ENCODE data around the gene ABI1. TPM values are rescaled to one million over a fixed set of nuclear protein-coding genes. Genes with fewer than 3 reads are reported as not detected.

ABI1 gene
- total and polyA plus RNA-seq, 2 of the 4 experiments (the other 2 are of a cell fraction) = 49.6 to 71.3 TPM

DNA sequence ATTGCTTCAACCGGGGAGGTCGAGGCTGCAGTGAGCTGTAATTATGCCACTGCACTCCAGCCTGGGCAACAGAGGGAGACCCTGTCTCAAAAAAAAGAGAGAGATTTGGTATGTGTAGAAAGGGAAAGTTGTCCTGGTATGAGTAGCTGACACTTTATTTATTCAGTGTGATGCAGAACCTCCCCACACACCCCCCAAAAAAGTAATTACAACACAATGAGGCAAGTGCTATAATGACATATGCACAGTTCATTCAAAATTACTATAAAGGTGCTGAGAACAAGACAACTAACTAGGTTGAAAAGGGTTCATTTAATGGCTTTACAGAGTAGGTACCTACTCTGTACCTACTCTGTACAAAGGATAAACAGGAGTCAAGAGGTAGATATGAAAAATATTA lies 83.1 kb downstream of the ABI1 start:
- H3K56ac ChIP-seq (ENCODE audit: extremely low read depth, insufficient read depth, low read length) = no peak overlapping the region
- no peaks in the 10 kb centered on the region for H3K27me3 ChIP-seq (ENCODE audit: control insufficient read depth, insufficient read depth, low read length)
- ChIA-PET POLR2A (ENCODE audit: unreplicated experiment) (no interaction called here), CTCF (no interaction called here)
- no peak for ATAC-seq (ENCODE audit: low read depth)
- H3K9me3 ChIP-seq (ENCODE audit: control insufficient read depth, insufficient read depth, low read length) = no peaks in the 10 kb centered on the region
- H3K79me1 ChIP-seq (ENCODE audit: low read depth in 1 of 2, low read length in 2 of 2) = peaks cover 30 to 70% of the 10 kb centered on the region in 2 experiments
- no peak for TF ChIP-seq NFE2L2 (IDR thresholded peaks at IDR 0.05; ENCODE audit: low read depth, low read length)
- TF ChIP-seq MXI1 (IDR thresholded peaks at IDR 0.05; ENCODE audit: borderline replicate concordance, low read depth, low read length) = no peak
- TF ChIP-seq, protein P1, sequence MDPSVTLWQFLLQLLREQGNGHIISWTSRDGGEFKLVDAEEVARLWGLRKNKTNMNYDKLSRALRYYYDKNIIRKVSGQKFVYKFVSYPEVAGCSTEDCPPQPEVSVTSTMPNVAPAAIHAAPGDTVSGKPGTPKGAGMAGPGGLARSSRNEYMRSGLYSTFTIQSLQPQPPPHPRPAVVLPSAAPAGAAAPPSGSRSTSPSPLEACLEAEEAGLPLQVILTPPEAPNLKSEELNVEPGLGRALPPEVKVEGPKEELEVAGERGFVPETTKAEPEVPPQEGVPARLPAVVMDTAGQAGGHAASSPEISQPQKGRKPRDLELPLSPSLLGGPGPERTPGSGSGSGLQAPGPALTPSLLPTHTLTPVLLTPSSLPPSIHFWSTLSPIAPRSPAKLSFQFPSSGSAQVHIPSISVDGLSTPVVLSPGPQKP (IDR thresholded peaks at IDR 0.05; ENCODE audit: borderline replicate concordance, low read depth, low read length) = no peak
- no peak for TF ChIP-seq CHD1 (IDR thresholded peaks at IDR 0.05; ENCODE audit: low read depth, low read length)
- no peak for TF ChIP-seq POLR2A (IDR thresholded peaks at IDR 0.05; ENCODE audit: low read depth, low read length)
- no peak for TF ChIP-seq RAD21 (IDR thresholded peaks at IDR 0.05; ENCODE audit: low read length)
- no peak for TF ChIP-seq BHLHE40 (IDR thresholded peaks at IDR 0.05; ENCODE audit: low read depth, low read length)
- TF ChIP-seq CEBPB (IDR thresholded peaks at IDR 0.05; ENCODE audit: low read depth, low read length) = no peak
- TF ChIP-seq FOS (IDR thresholded peaks at IDR 0.05; ENCODE audit: low read depth, low read length) = no peak
- TF ChIP-seq, protein P2, sequence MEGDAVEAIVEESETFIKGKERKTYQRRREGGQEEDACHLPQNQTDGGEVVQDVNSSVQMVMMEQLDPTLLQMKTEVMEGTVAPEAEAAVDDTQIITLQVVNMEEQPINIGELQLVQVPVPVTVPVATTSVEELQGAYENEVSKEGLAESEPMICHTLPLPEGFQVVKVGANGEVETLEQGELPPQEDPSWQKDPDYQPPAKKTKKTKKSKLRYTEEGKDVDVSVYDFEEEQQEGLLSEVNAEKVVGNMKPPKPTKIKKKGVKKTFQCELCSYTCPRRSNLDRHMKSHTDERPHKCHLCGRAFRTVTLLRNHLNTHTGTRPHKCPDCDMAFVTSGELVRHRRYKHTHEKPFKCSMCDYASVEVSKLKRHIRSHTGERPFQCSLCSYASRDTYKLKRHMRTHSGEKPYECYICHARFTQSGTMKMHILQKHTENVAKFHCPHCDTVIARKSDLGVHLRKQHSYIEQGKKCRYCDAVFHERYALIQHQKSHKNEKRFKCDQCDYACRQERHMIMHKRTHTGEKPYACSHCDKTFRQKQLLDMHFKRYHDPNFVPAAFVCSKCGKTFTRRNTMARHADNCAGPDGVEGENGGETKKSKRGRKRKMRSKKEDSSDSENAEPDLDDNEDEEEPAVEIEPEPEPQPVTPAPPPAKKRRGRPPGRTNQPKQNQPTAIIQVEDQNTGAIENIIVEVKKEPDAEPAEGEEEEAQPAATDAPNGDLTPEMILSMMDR (conservative IDR thresholded peaks at IDR 0.05; ENCODE audit: low read depth, low read length) = no peak
- TF ChIP-seq RFX5 (IDR thresholded peaks at IDR 0.05; ENCODE audit: low read depth, low read length) = no peak
- TF ChIP-seq MAZ (IDR thresholded peaks at IDR 0.05; ENCODE audit: borderline replicate concordance, low read depth, low read length) = no peak
- TF ChIP-seq MAFK (IDR thresholded peaks at IDR 0.05; ENCODE audit: low read depth, low read length) = no peak
- TF ChIP-seq RCOR1 (IDR thresholded peaks at IDR 0.05; ENCODE audit: insufficient replicate concordance, low read length) = no peak
- TF ChIP-seq, protein P3, sequence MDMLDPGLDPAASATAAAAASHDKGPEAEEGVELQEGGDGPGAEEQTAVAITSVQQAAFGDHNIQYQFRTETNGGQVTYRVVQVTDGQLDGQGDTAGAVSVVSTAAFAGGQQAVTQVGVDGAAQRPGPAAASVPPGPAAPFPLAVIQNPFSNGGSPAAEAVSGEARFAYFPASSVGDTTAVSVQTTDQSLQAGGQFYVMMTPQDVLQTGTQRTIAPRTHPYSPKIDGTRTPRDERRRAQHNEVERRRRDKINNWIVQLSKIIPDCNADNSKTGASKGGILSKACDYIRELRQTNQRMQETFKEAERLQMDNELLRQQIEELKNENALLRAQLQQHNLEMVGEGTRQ (IDR thresholded peaks at IDR 0.05; ENCODE audit: low read depth, low read length) = no peak
- no peak for TF ChIP-seq SMC3 (IDR thresholded peaks at IDR 0.05; ENCODE audit: low read depth, low read length)
- peaks cover 25% of the 10 kb centered on the region for H4K20me1 ChIP-seq (ENCODE audit: insufficient read depth, low read length)
- no peak overlapping the region for H2BK5ac ChIP-seq (ENCODE audit: low read depth, low read length, poor library complexity, severe bottlenecking)
- WGBS, 2 experiments (ENCODE audit: extremely low coverage in 2 of 2, insufficient read length in 1 of 2) = no CpG with 5 or more reads among the region's 2 CpGs
- no peak for DNase-seq
- H3K4me2 ChIP-seq (ENCODE audit: low read depth, low read length) = no peak overlapping the region
- intact Hi-C loops (cut with micrococcal nuclease) (no loop called here), dilution Hi-C loops (cut with HindIII; ENCODE audit: low sequenced_read_pairs, unreplicated experiment) (no loop called here), in situ Hi-C loops (cut with MboI; ENCODE audit: low sequenced_read_pairs) (no loop called here)
- BruUV-seq (replicated peaks) = no TSS peak
- H2AFZ ChIP-seq (replicated peaks; ENCODE audit: low read length, poor library complexity) = no peak overlapping the region
- peaks cover 8% of the 10 kb centered on the region for H3K4me1 ChIP-seq (ENCODE audit: control insufficient read depth, insufficient read depth, low read length)
- H2BK15ac ChIP-seq (ENCODE audit: low read depth, low read length) = no peak overlapping the region
- no peak overlapping the region for H3K27ac ChIP-seq (ENCODE audit: insufficient read depth, low read length)
- H3K9me1 ChIP-seq (ENCODE audit: insufficient read depth, low read length) = peaks cover 14% of the 10 kb centered on the region
- no peak overlapping the region for H4K5ac ChIP-seq (ENCODE audit: low read depth, low read length)
- no peak overlapping the region for H3K18ac ChIP-seq (ENCODE audit: low read depth, low read length)
- no peak overlapping the region for H3K14ac ChIP-seq (replicated peaks; ENCODE audit: low read depth, low read length)
- H3K9ac ChIP-seq (ENCODE audit: low read depth, low read length) = no peak overlapping the region
- H3K23ac ChIP-seq (ENCODE audit: low read depth, low read length) = no peak overlapping the region
- H2BK120ac ChIP-seq (ENCODE audit: low read depth, low read length) = no peak overlapping the region
- no peak overlapping the region for H2BK20ac ChIP-seq (ENCODE audit: low read depth, low read length)
- H2AK9ac ChIP-seq (replicated peaks; ENCODE audit: low read depth, low read length, poor library complexity) = no peak overlapping the region
- H3K4me3 ChIP-seq (ENCODE audit: insufficient read depth, low read depth, low read length) = no peak overlapping the region
- no peak overlapping the region for H2AK5ac ChIP-seq (ENCODE audit: low read depth, low read length)
- no peak overlapping the region for H4K8ac ChIP-seq (ENCODE audit: low read depth in 2 of 2, low read length in 2 of 2)
- no peak overlapping the region for H4K91ac ChIP-seq (ENCODE audit: insufficient read depth, low read depth, low read length)
- H3K4ac ChIP-seq (ENCODE audit: low read depth, low read length) = no peak overlapping the region
- H3K36me3 ChIP-seq (ENCODE audit: control insufficient read depth, insufficient read depth, low read length) = no peaks in the 10 kb centered on the region
